ENCODE data around the gene NUP54.

DNA sequence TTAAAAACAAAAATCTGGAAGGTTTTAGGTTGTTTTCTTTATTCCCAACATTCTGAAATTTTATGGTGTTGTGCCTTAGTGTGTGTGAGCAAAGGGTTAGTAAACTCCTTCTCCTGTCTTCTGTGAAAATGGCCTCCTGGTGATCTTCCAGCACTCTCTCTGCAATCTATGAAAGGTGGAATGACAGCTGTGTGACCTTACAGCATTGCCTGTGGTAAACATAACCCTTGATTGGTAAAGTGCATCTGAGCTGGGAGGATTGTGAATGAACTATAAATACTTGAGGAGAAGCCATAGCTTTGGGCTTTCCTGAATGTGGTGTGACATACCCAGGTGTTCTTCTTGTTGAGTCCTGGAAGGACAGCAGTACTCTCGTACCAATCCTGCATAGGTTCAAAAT lies 63.7 kb downstream of the NUP54 start:
- no peak for TF ChIP-seq EZH2phosphoT487 (conservative IDR thresholded peaks at IDR 0.05; ENCODE audit: low read length)
- TF ChIP-seq, protein P1, sequence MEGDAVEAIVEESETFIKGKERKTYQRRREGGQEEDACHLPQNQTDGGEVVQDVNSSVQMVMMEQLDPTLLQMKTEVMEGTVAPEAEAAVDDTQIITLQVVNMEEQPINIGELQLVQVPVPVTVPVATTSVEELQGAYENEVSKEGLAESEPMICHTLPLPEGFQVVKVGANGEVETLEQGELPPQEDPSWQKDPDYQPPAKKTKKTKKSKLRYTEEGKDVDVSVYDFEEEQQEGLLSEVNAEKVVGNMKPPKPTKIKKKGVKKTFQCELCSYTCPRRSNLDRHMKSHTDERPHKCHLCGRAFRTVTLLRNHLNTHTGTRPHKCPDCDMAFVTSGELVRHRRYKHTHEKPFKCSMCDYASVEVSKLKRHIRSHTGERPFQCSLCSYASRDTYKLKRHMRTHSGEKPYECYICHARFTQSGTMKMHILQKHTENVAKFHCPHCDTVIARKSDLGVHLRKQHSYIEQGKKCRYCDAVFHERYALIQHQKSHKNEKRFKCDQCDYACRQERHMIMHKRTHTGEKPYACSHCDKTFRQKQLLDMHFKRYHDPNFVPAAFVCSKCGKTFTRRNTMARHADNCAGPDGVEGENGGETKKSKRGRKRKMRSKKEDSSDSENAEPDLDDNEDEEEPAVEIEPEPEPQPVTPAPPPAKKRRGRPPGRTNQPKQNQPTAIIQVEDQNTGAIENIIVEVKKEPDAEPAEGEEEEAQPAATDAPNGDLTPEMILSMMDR (IDR thresholded peaks at IDR 0.05; ENCODE audit: insufficient read depth, low read length, poor library complexity, severe bottlenecking): no peak

Measured in SU-DHL-6 (cell line).